Mesenchymal stem cell (in vitro differentiated cells and primary cell): ENCODE data around the gene ACOT7.
A peak's percentile ranks its signal among the peaks of the same experiment; 100 is the strongest.

ENCODE experiments used
- DNase-seq: peaks from one replicate; pipeline ENCODE4 v3.0.0-alpha.2; 2013
- H2AFZ ChIP-seq: one replicate; pipeline ENCODE4 v1.6.1; 2013; ENCODE audit warnings: low read depth, mild to moderate bottlenecking, control low read depth, inconsistent platforms, low read length, moderate library complexity
- H2AK5ac ChIP-seq: 2 replicates; pipeline ENCODE4 v1.6.1; 2013; ENCODE audit warnings: low read length, moderate library complexity, mild to moderate bottlenecking, inconsistent platforms; ENCODE audit not compliant: severe bottlenecking
- H2BK120ac ChIP-seq: one replicate; pipeline ENCODE4 v1.6.1; 2013; ENCODE audit warnings: low read depth, mild to moderate bottlenecking, inconsistent platforms, low read length, moderate library complexity
- H2BK12ac ChIP-seq, 2 experiments: one replicate each; pipeline ENCODE4 v1.6.1; 2013; ENCODE audit warnings: inconsistent platforms in 2 of 2, low read length in 2 of 2, mild to moderate bottlenecking in 2 of 2, moderate library complexity in 2 of 2, control low read depth in 1 of 2
- H2BK15ac ChIP-seq: one replicate; pipeline ENCODE4 v1.6.1; 2013; ENCODE audit warnings: mild to moderate bottlenecking, low read depth, inconsistent platforms; ENCODE audit not compliant: poor library complexity, severe bottlenecking
- H2BK5ac ChIP-seq: 2 replicates; pipeline ENCODE4 v1.6.1; 2013; ENCODE audit warnings: low read depth, mild to moderate bottlenecking, low read length, control low read depth, inconsistent platforms; ENCODE audit not compliant: poor library complexity, severe bottlenecking
- H3K14ac ChIP-seq, 2 experiments: one replicate each; pipeline ENCODE4 v1.6.1; 2013; ENCODE audit warnings: inconsistent platforms in 2 of 2, low read length in 2 of 2, control low read depth in 1 of 2, mild to moderate bottlenecking in 1 of 2, moderate library complexity in 1 of 2
- H3K18ac ChIP-seq, 2 experiments: one replicate each; pipeline ENCODE4 v1.6.1; 2013; ENCODE audit warnings: inconsistent platforms in 2 of 2, low read length in 2 of 2, control low read depth in 1 of 2, low read depth in 1 of 2, mild to moderate bottlenecking in 1 of 2
- H3K23ac ChIP-seq, 2 experiments: one replicate each; pipeline ENCODE4 v1.6.1; 2013; ENCODE audit warnings: inconsistent platforms in 2 of 2, low read length in 2 of 2, mild to moderate bottlenecking in 2 of 2, moderate library complexity in 2 of 2, control low read depth in 1 of 2
- H3K27ac ChIP-seq: 2 replicates; pipeline ENCODE4 v1.5.1; 2013; ENCODE audit warnings: mild to moderate bottlenecking, moderate library complexity, low read length, control low read depth, inconsistent platforms; ENCODE audit not compliant: poor library complexity, severe bottlenecking
- H3K27me3 ChIP-seq, 2 experiments: 2 replicates each; pipeline versions ENCODE4 v1.6.1 to v1.7.0; 2013; ENCODE audit warnings: low read length in 2 of 2, mild to moderate bottlenecking in 2 of 2, moderate library complexity in 2 of 2, control low read depth in 1 of 2, inconsistent platforms in 1 of 2; ENCODE audit not compliant: control insufficient read depth in 1 of 2, insufficient read depth in 1 of 2
- H3K36me3 ChIP-seq, 2 experiments: 2 replicates each; pipeline versions ENCODE4 v1.6.1 to v1.7.0; 2013; ENCODE audit warnings: low read length in 2 of 2, control low read depth in 1 of 2, inconsistent platforms in 1 of 2, low read depth in 1 of 2, mild to moderate bottlenecking in 1 of 2; ENCODE audit not compliant: insufficient read depth in 2 of 2, control insufficient read depth in 1 of 2
- H3K4ac ChIP-seq, 2 experiments: one replicate each; pipeline ENCODE4 v1.6.1; 2013; ENCODE audit warnings: inconsistent platforms in 2 of 2, low read length in 2 of 2, mild to moderate bottlenecking in 2 of 2, moderate library complexity in 2 of 2, control low read depth in 1 of 2, low read depth in 1 of 2
- H3K4me1 ChIP-seq: 2 replicates; pipeline ENCODE4 v1.6.1; 2013; ENCODE audit warnings: low read depth, low read length, control low read depth; ENCODE audit not compliant: control insufficient read depth, insufficient read depth
- H3K4me2 ChIP-seq: 2 replicates; pipeline ENCODE4 v1.6.1; 2013; ENCODE audit warnings: low read length, mild to moderate bottlenecking, inconsistent platforms; ENCODE audit not compliant: poor library complexity, severe bottlenecking
- H3K4me3 ChIP-seq, 2 experiments: 2 replicates each; pipeline versions ENCODE4 v1.5.1 to v1.7.0; 2013; ENCODE audit warnings: low read length in 2 of 2, mild to moderate bottlenecking in 2 of 2, control low read depth in 1 of 2, low read depth in 1 of 2; ENCODE audit not compliant: insufficient read depth in 1 of 2
- H3K79me1 ChIP-seq: replicated peaks from 2 replicates; pipeline ENCODE4 v1.6.1; 2013; ENCODE audit warnings: mild to moderate bottlenecking, control low read depth, low read length, inconsistent platforms; ENCODE audit not compliant: poor library complexity, severe bottlenecking
- H3K9ac ChIP-seq: 2 replicates; pipeline ENCODE4 v1.7.0; 2013; ENCODE audit warnings: mild to moderate bottlenecking, low read length, moderate library complexity
- H3K9me3 ChIP-seq: 2 replicates; pipeline ENCODE4 v1.7.0; 2013; ENCODE audit warnings: mild to moderate bottlenecking, low read length; ENCODE audit not compliant: control insufficient read depth
- H4K8ac ChIP-seq: one replicate; pipeline ENCODE4 v1.6.1; 2013; ENCODE audit warnings: inconsistent platforms, mild to moderate bottlenecking, low read length, moderate library complexity
- H4K91ac ChIP-seq: one replicate; pipeline ENCODE4 v1.6.1; 2013; ENCODE audit warnings: mild to moderate bottlenecking, low read length, inconsistent platforms
- WGBS: methylation state at CpG from one replicate; pipeline ENCODE4 v1.1.7; 2013; ENCODE audit warnings: mixed read lengths; 5-methylcytosine and 5-hydroxymethylcytosine counted together

Gene ACOT7

DNA sequence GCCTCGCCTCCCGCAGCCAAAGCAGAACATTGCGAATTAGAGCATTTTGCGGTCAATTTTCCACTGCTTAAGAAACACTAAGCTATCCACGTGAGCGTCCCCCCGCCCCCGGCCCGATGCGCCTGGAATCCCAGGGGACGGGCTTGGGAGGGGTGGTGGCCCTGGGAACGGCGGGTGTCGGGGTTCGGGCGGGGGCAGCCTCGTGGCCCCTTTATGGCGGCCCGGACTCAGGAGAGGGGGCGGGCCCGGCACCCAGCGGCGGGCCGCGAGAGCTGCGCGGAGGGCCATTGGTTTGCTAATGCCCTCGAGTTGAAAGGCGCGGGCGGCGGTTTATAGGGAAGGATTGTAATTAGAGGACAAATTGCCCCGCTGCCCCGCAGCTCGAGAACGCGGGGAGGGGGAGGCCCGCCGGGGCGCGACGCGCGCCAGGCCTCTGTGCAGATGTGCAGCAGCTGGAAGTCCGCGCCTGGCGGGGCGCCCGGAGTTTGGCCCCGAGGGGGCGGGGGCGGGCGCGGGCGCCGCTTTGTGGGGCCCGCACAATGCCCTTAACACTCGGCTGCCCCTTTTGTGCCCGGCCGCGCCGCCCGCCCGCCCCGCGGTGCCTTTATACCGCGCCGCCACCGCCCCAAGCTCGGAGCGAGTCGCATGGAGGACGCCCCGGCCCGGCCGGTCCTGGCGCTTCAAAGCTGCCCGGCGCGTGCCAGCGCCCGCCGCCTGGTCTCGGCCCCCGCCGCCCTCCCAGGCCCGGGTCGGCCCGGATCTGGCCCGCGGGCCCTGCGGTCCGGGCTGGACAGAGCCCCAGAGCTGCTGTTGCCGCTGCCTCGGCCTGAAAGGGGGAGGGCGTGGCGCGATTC lies 151.5 kb downstream of the ACOT7 start:
- Histone ChIP-seq H2AFZ (no peak overlapping the region), H2BK12ac (no peak overlapping the region), H3K36me3 (no peaks in the 10 kb centered on the region), H3K9ac (no peak overlapping the region), H3K79me1 (no peaks in the 10 kb centered on the region), H3K27me3 (peaks cover 49 to 67% of the 10 kb centered on the region in 2 experiments), H2AK5ac (no peak overlapping the region), H4K8ac (no peak overlapping the region), H3K18ac (no peak overlapping the region), H2BK5ac (no peak overlapping the region), H3K4me3 (peak overlapping the region in 1 of 2 experiments; percentile 14), H4K91ac (no peak overlapping the region), H3K9me3 (no peaks in the 10 kb centered on the region), H3K27ac (no peak overlapping the region), H2BK15ac (no peak overlapping the region), H2BK120ac (no peak overlapping the region), H3K23ac (no peak overlapping the region), H3K4me1 (peaks cover 28% of the 10 kb centered on the region), H3K4ac (no peak overlapping the region), H3K4me2 (peak overlapping the region; percentile 56), H3K14ac (no peak overlapping the region)
- 1% methylated on average over 79 of the region's 99 CpGs for WGBS
- no peak for DNase-seq

- H3K9me3 ChIP-seq: no peaks in the 10 kb centered on the region
- H3K27me3 ChIP-seq: peaks cover 42 to 60% of the 10 kb centered on the region in 2 experiments
- H3K4me3 ChIP-seq: peak overlapping the region in 1 of 2 experiments; percentile 14
- no peak overlapping the region for H2BK5ac ChIP-seq
- H3K79me1 ChIP-seq: no peaks in the 10 kb centered on the region
- no peak overlapping the region for H2AFZ ChIP-seq
- WGBS: 32% methylated on average over 32 of the region's 33 CpGs
- no peak overlapping the region for H3K18ac ChIP-seq
- peak overlapping the region; percentile 56 for H3K4me2 ChIP-seq
- H3K23ac ChIP-seq: no peak overlapping the region
- DNase-seq: no peak
- H2BK12ac ChIP-seq: no peak overlapping the region
- H4K8ac ChIP-seq: no peak overlapping the region
- no peak overlapping the region for H3K14ac ChIP-seq
- no peak overlapping the region for H3K4ac ChIP-seq
- no peak overlapping the region for H2BK120ac ChIP-seq
- H3K36me3 ChIP-seq: no peaks in the 10 kb centered on the region
- no peak overlapping the region for H4K91ac ChIP-seq
- H3K9ac ChIP-seq: no peak overlapping the region
- no peak overlapping the region for H3K27ac ChIP-seq
- H3K4me1 ChIP-seq: peaks cover 24% of the 10 kb centered on the region
- no peak overlapping the region for H2AK5ac ChIP-seq
- H2BK15ac ChIP-seq: no peak overlapping the region
These were observed 152.3 kb downstream of the ACOT7 start for GRCh38 chr1:6241107-6241886.

- H2BK5ac ChIP-seq: no peak overlapping the region
- H2BK12ac ChIP-seq: no peak overlapping the region
- peak; percentile 66 for DNase-seq
- no peak overlapping the region for H2AK5ac ChIP-seq
- no peak overlapping the region for H4K91ac ChIP-seq
- no peaks in the 10 kb centered on the region for H3K9me3 ChIP-seq
- H4K8ac ChIP-seq: no peak overlapping the region
- no peak overlapping the region for H2BK15ac ChIP-seq
- 52% methylated on average over 17 of the region's 17 CpGs for WGBS
- H3K4ac ChIP-seq: no peak overlapping the region
- H3K36me3 ChIP-seq: no peaks in the 10 kb centered on the region
- H3K23ac ChIP-seq: no peak overlapping the region
- no peak overlapping the region for H2AFZ ChIP-seq
- H3K14ac ChIP-seq: no peak overlapping the region
- H3K9ac ChIP-seq: no peak overlapping the region
- no peak overlapping the region for H3K4me3 ChIP-seq
- peaks cover 16% of the 10 kb centered on the region for H3K4me1 ChIP-seq
- H2BK120ac ChIP-seq: no peak overlapping the region
- H3K27ac ChIP-seq: no peak overlapping the region
- no peak overlapping the region for H3K18ac ChIP-seq
- peaks cover 33 to 51% of the 10 kb centered on the region in 2 experiments for H3K27me3 ChIP-seq
- H3K4me2 ChIP-seq: no peak overlapping the region
- peaks cover 3% of the 10 kb centered on the region for H3K79me1 ChIP-seq
These were observed 153.4 kb downstream of the ACOT7 start for GRCh38 chr1:6239950-6240768.
